ENCODE results near the gene IL17RA.

IL17RA gene

DNA sequence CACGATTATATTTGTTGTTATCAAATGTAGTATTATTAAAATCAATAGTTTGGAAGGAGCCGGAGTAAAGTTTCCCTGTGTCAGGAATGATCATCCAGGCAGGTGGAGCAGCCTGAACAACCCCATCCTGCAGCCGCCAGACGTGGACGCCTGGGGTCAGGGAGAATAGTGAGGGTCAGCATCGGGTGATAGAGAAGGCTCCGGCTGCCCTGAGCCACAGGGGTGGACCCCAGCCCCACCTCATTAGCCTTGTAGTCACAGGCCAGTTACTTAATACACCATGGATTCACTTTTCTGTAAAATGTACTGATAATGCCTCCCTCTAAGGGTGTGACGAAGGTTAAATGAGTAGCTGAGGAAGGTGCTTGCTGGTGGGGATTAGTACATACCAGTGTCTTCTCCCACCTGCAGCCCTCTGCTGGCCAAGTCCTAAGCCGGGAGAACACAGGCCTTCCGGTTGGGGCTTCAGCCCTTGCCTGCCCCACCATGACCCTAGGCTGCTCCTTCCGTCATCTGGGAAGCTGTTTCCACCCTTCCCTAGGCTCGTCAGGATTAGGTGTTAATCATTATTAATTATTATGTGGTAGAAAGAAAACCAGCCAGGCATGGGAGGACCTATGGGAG lies 21.5 kb downstream of the IL17RA start:
- DNase-seq (ENCODE audit: low spot score), result no peak

DNA sequence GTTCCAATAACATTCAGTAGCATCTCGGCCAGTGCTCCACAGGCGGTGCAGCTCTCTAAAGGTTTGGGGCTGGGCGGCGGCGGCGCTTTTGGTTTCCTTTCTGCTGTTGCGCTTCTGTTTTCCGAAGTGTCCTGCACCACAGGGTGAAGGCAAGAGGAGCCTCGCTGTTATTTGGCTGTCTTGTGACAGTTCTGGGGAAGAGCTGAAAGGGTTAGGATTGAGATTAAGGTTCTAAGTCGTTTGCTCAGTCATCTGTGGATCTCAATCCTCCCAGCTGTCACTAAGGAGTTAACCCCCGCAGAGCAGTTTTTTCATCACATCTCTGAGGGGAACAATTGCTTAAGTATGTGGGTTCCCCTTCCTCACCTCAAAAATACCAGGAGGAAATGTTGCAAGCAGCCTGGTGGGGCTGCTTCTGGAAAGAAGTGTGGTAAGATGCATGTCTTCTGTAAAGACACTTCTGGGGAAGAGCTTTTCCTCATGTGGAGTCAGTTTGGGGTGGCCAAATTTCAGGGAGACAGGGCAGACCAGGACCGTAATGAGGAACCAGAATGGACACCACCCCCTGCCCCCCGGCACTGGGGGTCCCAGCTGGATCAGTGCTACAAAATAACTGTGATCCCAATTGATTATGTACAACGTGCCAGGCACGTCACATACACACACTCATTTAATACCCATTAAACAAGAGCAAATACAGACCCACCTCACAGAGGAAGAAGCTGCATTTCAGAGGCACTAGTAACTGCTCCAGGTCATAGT lies 22.2 kb downstream of the IL17RA start:
- DNase-seq (ENCODE audit: low spot score), result no peak

DNA sequence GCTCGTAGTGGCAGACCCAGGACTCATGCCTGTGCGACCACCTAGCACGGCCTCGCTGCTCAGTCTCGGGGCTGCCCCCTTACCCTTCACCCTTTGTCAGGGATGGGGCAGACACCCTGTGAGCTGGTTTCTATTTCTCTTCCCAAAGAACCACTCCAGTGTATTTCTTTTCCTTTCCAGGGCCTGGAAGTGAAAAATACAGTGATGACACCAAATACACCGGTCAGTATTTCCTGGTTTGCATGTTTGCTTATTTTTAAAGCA lies 22.7 kb downstream of the IL17RA start:
- no peak for DNase-seq (ENCODE audit: low spot score)

DNA sequence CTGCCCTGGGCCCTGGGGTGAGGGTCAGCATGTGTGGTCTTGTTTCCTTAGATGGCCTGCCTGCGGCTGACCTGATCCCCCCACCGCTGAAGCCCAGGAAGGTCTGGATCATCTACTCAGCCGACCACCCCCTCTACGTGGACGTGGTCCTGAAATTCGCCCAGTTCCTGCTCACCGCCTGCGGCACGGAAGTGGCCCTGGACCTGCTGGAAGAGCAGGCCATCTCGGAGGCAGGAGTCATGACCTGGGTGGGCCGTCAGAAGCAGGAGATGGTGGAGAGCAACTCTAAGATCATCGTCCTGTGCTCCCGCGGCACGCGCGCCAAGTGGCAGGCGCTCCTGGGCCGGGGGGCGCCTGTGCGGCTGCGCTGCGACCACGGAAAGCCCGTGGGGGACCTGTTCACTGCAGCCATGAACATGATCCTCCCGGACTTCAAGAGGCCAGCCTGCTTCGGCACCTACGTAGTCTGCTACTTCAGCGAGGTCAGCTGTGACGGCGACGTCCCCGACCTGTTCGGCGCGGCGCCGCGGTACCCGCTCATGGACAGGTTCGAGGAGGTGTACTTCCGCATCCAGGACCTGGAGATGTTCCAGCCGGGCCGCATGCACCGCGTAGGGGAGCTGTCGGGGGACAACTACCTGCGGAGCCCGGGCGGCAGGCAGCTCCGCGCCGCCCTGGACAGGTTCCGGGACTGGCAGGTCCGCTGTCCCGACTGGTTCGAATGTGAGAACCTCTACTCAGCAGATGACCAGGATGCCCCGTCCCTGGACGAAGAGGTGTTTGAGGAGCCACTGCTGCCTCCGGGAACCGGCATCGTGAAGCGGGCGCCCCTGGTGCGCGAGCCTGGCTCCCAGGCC lies 23.7 kb downstream of the IL17RA start:
- no peak for DNase-seq (ENCODE audit: low spot score)

DNA sequence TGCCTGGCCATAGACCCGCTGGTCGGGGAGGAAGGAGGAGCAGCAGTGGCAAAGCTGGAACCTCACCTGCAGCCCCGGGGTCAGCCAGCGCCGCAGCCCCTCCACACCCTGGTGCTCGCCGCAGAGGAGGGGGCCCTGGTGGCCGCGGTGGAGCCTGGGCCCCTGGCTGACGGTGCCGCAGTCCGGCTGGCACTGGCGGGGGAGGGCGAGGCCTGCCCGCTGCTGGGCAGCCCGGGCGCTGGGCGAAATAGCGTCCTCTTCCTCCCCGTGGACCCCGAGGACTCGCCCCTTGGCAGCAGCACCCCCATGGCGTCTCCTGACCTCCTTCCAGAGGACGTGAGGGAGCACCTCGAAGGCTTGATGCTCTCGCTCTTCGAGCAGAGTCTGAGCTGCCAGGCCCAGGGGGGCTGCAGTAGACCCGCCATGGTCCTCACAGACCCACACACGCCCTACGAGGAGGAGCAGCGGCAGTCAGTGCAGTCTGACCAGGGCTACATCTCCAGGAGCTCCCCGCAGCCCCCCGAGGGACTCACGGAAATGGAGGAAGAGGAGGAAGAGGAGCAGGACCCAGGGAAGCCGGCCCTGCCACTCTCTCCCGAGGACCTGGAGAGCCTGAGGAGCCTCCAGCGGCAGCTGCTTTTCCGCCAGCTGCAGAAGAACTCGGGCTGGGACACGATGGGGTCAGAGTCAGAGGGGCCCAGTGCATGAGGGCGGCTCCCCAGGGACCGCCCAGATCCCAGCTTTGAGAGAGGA lies 24.5 kb downstream of the IL17RA start:
- DNase-seq (ENCODE audit: low spot score), result no peak

DNA sequence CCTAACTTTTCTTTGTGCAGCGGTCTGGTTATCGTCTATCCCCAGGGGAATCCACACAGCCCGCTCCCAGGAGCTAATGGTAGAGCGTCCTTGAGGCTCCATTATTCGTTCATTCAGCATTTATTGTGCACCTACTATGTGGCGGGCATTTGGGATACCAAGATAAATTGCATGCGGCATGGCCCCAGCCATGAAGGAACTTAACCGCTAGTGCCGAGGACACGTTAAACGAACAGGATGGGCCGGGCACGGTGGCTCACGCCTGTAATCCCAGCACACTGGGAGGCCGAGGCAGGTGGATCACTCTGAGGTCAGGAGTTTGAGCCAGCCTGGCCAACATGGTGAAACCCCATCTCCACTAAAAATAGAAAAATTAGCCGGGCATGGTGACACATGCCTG lies 25.2 kb downstream of the IL17RA start:
- no peak for DNase-seq (ENCODE audit: low spot score)

DNA sequence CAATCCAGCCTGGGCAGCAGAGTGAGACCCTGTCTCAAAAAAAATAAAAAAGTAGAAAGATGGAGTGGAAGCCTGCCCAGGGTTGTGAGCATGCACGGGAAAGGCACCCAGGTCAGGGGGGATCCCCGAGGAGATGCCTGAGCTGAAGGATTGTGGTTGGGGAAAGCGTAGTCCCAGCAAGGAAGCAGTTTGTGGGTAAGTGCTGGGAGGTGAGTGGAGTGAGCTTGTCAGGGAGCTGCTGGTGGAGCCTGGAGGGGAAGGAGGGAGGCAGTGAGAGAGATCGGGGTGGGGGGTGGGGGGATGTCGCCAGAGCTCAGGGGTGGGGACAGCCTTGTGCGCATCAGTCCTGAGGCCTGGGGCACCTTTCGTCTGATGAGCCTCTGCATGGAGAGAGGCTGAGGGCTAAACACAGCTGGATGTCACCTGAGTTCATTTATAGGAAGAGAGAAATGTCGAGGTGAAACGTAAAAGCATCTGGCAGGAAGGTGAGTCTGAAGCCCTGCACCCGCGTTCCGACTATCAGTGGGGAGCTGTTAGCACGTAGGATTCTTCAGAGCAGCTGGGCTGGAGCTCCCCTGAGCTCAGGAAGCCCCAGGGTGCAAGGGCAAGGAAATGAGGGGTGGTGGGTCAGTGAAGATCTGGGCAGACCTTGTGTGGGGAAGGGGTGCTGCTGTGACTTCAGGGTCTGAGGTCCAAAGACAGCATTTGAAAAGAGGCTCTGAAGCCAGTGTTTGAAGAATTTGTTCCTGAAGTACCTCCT lies 26.2 kb downstream of the IL17RA start:
- DNase-seq (ENCODE audit: low spot score), result no peak

DNA sequence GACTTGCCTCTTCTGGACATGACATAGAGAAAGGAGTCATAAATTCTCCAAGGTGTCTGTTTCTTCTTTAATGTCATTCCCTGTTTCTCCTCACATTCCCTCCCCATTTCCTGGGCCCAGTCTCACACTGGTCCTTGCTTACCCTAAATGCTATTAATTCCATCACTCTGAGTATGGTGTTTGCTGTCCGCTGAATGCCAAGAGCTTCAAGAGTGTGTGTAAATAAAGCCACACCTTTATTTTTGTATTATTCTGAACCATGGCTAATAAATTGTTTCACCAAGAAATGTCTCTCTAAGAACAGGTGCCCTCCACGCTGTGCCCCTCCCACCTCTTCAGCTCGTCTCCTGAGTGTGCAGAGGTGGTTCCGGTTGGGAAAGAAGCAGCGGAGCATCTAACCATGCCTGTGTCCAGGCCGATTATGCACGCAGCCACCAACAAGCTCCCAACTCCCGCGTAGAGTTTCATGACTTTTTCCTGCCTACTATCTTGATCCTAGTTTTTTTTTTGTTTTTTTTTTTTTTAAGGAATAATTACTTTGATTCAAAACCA lies 27.8 kb downstream of the IL17RA start:
- no peak for DNase-seq (ENCODE audit: low spot score)

DNA sequence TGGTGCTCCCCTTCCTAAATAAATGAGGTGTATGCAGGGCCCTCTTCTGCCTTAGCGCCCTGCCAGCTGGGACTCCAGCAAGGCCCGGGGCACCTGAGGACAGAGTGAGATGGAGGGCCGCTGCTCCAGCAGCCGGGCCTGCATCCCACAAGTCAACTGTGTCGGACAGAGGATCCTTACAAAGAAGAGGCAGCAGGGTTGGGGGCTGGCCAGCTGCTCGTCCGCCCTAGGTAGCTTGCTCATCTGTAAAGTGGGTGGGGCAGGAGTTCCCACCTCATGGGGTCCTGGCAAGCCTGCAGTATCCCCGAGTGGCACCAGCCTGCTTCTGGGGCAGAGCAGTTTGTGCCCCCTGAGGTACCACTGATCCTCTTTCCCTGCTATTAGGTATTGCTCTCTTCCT lies 28.8 kb downstream of the IL17RA start:
- DNase-seq (ENCODE audit: low spot score), result no peak

DNA sequence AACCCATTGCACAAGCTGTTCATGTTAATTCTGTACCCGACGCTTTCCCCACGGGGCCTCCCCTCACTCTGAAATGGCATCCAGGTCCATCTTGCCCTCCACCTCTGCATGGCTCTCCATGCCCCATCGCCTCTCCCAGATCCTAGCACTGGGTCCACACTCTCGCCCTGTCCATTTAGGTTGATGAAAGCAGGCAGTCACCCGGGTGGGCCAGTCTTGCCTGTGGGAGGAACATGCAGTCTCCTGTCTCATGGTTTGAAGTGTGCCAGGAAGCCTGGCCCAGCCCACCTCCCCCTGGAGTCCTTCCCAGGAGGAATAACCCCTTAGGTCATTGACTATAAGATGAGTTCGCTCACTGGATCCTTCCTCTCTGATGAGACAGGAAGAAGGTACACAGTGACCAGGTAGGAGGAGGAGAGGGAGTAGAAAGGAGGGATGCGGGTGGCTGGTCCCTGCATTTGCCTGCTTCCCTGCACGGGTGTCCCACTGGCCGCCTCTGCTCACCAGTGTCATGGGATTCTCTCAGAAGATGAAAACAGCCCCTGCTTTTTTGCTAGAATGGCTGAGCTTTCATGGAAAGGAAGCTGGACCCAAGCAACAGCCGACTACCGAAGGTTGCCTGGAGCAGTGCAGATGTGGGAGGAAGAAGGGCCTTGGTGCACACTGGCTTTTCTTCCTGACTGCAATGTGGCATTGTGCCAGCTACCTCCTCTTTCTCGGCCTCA lies 29.5 kb downstream of the IL17RA start:
- DNase-seq (ENCODE audit: low spot score), result no peak

DNA sequence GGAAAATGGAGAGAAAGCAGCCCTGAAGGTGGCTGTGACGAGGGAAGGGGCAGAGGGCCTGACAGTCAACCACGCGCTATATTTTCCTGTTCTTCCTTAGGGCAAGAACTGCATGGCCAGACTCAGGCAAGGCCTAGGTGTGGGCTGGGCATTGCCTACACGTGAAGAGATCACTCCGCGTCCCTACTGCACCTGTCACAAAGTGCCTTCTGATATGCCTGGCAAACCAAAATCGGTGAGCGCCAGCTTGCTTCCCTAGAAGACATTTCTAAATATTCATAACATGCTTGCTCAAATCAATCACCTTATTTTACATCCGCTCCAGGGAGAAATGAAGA lies 30.1 kb downstream of the IL17RA start:
- DNase-seq (ENCODE audit: low spot score), result no peak

DNA sequence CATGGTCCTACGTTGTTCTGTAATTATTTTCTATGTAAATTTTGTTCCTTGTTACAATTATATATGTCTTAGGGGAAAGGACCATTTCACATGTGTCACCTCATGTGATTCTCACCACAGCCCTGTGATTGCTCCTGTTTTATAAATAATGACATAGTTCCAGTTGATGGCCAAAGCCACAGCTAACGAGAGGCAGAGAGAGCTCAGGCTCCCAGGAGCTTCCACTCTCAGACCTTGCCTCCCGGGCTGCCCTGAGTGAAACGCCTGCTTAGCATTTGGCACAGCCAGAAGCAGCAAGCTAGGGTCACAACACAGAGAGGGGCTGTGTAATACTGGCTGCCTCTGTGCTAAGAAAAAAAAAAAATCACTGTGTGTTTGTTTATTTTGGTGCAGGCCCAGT lies 30.4 kb downstream of the IL17RA start:
- DNase-seq (ENCODE audit: low spot score), result no peak

DNA sequence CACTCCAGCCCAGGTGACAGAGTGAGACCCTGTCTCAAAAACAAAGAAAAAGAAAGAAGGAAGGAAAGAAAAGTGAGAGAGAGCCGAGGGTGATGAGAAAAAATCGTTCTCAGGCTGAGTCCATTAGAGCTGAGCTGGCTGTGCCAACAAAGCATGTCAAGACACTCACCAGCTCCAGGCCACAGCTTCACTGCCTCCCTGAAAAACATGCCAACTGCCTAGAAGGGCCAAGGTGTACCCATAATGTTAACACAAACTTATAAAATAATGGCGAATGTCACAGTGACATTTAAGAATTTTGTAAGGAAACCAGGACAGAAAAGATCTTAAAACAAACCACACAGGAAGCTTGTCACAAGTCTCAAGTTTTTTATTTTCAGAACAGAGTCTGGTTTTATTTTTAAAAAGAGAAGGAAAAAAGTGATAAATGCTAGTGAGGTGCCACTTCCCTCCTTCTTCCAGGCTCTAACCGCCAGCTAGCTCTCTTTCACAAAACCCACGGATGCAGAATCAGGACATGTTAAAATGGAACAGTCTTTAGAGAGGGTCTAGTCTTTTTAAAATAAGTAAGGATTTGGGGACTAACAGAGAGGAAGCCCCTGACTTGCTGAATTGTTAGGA lies 31.3 kb downstream of the IL17RA start:
- DNase-seq (ENCODE audit: low spot score), result no peak

DNA sequence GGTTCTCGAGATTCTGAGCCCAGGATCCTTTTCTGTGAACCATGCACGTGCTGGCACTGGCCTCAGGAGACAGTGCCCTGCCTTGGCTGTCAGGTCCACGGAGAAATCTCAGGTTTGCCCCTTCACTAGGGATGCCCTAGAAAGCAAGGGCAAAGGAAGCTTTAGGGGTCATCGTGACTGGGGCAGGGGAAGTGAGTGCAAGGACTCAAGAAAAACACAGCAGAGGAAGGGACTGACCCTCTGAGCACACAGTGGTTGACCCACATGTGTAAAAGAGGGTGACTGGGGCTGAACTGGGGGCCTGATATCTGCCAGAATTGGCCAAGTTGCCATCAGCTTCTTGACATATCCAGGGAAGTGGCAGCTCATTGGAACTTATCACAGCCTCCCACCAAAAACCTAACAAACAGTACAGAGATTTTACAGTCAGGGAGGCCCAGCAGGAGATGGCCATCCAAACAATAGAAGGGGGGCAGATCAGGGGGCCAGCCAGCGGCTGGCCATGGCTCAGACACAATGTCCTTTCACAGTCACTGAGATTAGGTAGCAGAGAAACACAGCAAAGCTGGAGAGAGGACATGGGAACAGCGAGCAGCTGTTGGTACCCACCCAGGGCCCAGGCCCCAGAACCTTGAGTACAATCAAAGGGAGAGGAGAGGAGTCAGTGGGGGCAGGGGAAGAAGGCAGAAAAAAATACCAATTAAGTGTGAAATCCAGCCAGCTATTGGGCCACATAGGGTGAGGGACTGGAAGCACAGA lies 32.0 kb downstream of the IL17RA start:
- DNase-seq (ENCODE audit: low spot score), result no peak

DNA sequence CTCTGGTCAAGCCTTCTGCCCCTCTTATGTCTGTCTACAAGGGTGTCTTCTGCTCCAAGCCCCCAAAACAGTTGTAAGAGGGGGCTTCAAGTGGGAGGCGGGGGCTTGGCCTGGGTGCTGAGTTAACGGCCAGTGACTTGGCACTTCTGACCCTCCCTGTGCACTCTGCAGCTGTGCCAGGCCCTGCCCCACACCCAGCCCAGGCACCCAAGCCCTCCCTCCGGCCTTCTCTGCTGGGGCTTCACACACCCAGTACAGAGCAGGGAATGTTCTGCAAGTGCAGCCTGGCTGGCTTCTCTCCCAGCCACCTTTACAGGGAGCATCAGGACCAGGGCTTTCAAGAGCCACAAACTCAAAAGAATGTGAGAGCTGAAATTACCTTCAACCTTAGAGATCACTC lies 32.6 kb downstream of the IL17RA start:
- no peak for DNase-seq (ENCODE audit: low spot score)

DNA sequence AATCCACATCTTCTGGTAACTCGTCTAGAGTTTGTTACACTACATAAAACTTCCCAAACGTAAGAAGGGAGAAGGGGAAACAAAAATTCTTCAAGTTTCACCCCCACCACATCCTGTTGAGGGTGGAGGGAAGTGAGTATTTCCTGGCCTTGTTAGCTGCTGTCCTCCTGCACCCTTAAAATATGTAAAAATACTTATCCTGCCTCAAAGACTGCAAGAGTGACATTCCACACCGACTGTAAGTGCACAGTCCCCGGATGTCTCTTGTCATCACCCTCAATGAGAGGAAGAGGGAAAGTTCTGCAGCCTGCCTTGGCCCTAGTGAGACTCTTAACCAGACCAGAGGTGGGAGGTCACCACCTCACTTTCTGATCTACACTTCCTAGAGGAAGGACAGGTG lies 33.1 kb downstream of the IL17RA start:
- DNase-seq (ENCODE audit: low spot score), result no peak

DNA sequence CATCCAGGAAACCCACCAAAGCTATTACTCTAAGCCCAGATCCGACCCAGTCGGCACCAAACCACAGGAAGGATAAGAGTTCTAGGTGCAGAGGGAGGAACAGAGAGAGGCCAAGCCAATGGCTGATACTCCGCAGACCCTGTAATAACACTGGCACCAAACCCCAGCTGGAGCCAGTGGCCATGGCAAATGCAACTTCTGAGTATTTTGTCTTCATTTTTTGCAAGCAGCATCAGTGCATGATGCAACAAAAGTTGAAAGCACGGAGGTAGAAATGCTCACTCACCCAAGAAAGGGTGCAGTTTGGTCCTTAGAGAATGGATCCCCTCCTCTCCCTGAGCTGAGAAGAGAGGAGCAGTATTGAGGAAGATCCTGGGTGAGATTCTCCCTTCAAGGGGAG lies 33.5 kb downstream of the IL17RA start:
- no peak for DNase-seq (ENCODE audit: low spot score)

DNA sequence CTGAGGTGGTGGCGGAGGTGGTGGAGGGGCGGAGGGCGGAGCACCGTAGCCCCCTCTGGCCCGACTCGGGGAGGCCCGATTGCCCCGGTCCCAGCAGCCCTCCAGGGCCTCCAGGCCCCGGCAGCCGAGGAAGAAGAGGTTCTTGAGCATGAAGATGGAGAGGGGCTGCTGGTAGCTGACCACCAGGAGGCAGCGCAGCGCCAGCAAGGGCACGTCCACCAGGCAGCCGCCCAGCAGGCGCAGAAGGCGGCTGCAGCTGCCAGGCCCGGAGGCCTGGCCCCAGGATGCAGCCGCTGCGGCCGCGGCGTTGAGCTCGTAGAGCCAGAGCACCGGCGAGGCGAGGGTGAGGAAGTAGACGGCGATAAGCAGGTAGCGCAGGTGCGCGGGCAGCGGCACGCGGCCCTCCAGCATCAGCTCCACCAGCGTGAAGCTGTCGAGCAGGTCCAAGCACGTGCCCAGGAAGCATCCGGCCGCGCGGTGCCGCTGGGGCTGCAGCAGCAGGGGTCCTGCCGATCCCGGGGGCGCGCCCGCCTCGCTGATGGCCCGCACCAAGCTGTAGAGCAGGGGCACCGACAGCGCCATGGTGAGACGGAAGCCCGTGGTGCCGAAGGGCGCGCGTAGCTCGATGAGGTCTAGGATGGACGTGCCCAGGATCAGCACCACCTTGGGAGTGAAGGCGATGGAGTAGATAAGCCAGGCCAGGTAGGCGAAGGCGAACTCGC lies 34.8 kb downstream of the IL17RA start:
- DNase-seq (ENCODE audit: low spot score), result no peak

DNA sequence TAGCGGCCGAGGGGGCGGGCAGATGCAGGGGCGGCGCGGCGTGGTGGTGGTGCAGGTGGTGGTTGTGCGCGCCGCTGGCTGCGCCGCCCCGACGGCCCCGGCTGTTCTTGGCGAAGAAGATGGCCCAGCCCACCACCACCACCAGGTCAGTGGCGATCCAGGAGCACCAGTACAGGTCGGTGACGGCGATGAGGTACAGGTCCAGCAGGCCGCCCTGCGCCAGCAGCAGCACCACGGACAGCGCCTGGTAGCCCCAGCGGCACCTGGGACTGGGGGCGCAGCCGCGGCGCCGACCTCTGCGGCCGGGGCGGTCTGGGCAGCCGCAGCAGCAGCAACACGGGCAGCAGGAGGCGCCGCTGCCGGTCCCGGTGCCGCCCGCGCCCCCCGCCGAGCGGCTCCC lies 35.5 kb downstream of the IL17RA start:
- peak; percentile 27 for DNase-seq (ENCODE audit: low spot score)

Data from SW480 (cell line).